ENCODE data around the gene SCEL.
"Not testable (repeated sequence)": the region's sequence is repeated elsewhere in the genome, so short reads cannot be mapped to it uniquely, and the experiment has no call there.

SCEL gene

DNA sequence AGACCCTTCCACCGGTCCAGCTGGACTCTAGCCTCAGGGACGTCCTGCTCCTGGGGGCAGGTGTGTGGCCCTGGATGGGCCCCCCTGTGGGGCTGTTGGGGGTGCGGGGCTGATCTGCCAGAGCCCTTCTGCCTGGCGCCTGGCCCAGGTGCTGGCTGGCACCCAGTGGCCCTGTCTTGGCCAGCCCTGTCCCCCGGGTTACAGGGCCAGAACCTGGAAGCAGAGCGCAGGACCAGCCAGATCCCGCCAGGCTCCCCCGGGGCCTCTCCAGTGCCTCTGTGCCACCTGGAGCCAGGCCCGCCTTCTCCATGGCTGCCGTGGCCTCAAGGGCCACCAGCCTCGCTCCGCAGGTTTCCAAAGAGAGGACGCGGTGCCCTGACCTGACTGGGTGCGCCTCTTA lies 127.3 kb downstream of the SCEL start:
- DNase-seq (ENCODE audit: low read depth), result not testable (repeated sequence)

GRCh38 chr13:77674852-77675251 lies 139.3 kb downstream of the SCEL start:
- no peak for DNase-seq (ENCODE audit: low read depth)

DNA sequence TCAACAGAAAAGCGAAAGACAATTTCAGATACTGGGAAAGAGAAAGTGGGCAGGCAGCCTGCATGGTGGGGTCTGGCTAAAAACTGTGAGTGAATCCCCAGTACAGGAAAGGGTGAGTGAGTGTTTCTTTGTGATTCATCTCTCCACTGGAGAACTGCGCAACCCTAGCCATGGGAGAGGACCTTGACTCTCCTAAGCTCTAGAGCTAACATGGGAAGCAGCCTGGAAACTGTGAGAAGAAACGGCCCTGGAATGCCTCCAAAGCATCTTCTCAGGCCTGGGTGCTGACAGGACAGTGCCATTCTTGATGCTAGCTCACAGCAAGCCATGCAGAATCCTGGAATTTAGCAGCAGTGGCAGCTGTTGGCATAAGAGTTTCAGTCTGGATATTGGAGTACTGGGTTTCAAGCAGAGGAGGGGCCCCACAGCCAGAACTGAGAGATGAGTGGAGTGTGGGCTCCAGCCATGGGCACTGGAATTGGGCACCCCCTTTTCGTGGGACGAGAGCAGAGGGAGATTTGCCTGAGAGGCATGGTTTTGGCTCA lies 143.3 kb downstream of the SCEL start:
- no peak for DNase-seq (ENCODE audit: low read depth)

GRCh38 chr13:77687799-77688198 lies 152.3 kb downstream of the SCEL start:
- DNase-seq (ENCODE audit: low read depth), result no peak

GRCh38 chr13:77691871-77692270 lies 156.4 kb downstream of the SCEL start:
- DNase-seq (ENCODE audit: low read depth), result no peak

- no peak for DNase-seq (ENCODE audit: low read depth)
These were observed 157.4 kb downstream of the SCEL start for GRCh38 chr13:77692746-77693448.

GRCh38 chr13:77693449-77693940 lies 158.0 kb downstream of the SCEL start:
- no peak for DNase-seq (ENCODE audit: low read depth)
